Thoracic aorta (tissue), 2 donors: ENCODE data around the gene NEU2. TPM values are rescaled to one million over a fixed set of nuclear protein-coding genes. Genes with fewer than 3 reads are reported as not detected.

ENCODE experiments used
- ATAC-seq: fragments of 150-250 bp; one replicate; pipeline ENCODE4 v1.8.0; 2017; ENCODE audit warnings: low read depth; ENCODE audit not compliant: insufficient number of reproducible peaks, low FRiP score
- DNase-seq: peaks from one replicate; pipeline ENCODE4 v3.0.0-alpha.2; 2020; ENCODE audit warnings: low spot score
- H3K27ac ChIP-seq, 2 donors: fragments of 200-600 bp; sonication (generic); 1 replicate in 1 of 2; 2 replicates in 1 of 2; pipeline ENCODE4 v1.5.1; 2016; ENCODE audit warnings: mild to moderate bottlenecking in 2 of 2, moderate library complexity in 2 of 2
- H3K27me3 ChIP-seq: fragments of 200-600 bp; sonication (generic); replicated peaks from 2 replicates; pipeline ENCODE4 v1.6.0; 2016; ENCODE audit warnings: mild to moderate bottlenecking; ENCODE audit not compliant: insufficient read depth
- H3K36me3 ChIP-seq: fragments of 200-600 bp; sonication (generic); one replicate; pipeline ENCODE4 v1.5.1; 2016
- H3K4me1 ChIP-seq, 2 donors: fragments of 200-600 bp; sonication (generic); 1 replicate in 1 of 2; 2 replicates in 1 of 2; pipeline versions ENCODE4 v1.5.1 to v1.6.0; 2016; ENCODE audit warnings: low read depth in 2 of 2, mild to moderate bottlenecking in 1 of 2; ENCODE audit not compliant: control insufficient read depth in 1 of 2
- H3K4me3 ChIP-seq: fragments of 200-600 bp; sonication (generic); 2 replicates; pipeline ENCODE4 v1.5.1; 2016; ENCODE audit warnings: mild to moderate bottlenecking
- H3K9me3 ChIP-seq: fragments of 200-600 bp; sonication (generic); 2 replicates; pipeline ENCODE4 v1.5.1; 2016
- CTCF ChIP-seq: fragments of 200-600 bp; sonication (generic); IDR thresholded peaks from one replicate; pipeline ENCODE4 v1.5.1; 2019; ENCODE audit warnings: antibody characterized with exemption
- total RNA-seq, 2 donors: library from RNA; depleted of rRNA; stranded (reverse); fragments of >200 nt; gene quantifications; one replicate each; pipeline versions ENCODE4 v1.1.0 to v1.2.3, GENCODE V29; 2016

NEU2 gene
- total RNA-seq, 2 donors from 2014 or later = not detected

GRCh38 chr2:233040571-233040970 is 8.1 kb downstream of the NEU2 start:
- Histone ChIP-seq H3K36me3 (no peaks in the 10 kb centered on the region), H3K4me3 (no peak overlapping the region), H3K4me1 (no peaks in the 10 kb centered on the region), H3K9me3 (no peaks in the 10 kb centered on the region), H3K27ac (no peak overlapping the region), H3K27me3 (no peaks in the 10 kb centered on the region)
- TF ChIP-seq CTCF = no peak
- no peak for ATAC-seq
- no peak for DNase-seq

- no peak for DNase-seq
- Histone ChIP-seq H3K36me3 (no peaks in the 10 kb centered on the region), H3K4me3 (no peak overlapping the region), H3K4me1 (no peaks in the 10 kb centered on the region), H3K27me3 (no peaks in the 10 kb centered on the region), H3K9me3 (no peaks in the 10 kb centered on the region), H3K27ac (no peak overlapping the region)
- no peak for TF ChIP-seq CTCF
- no peak for ATAC-seq
These were observed 9.4 kb downstream of the NEU2 start for GRCh38 chr2:233041722-233042323.

GRCh38 chr2:233042549-233042948 is 10.1 kb downstream of the NEU2 start:
- Histone ChIP-seq H3K9me3 (no peaks in the 10 kb centered on the region), H3K27ac (no peak overlapping the region), H3K4me3 (no peak overlapping the region), H3K36me3 (no peaks in the 10 kb centered on the region), H3K27me3 (no peaks in the 10 kb centered on the region), H3K4me1 (no peaks in the 10 kb centered on the region)
- TF ChIP-seq CTCF = no peak
- ATAC-seq = no peak
- DNase-seq = no peak

GRCh38 chr2:233044974-233045605 is 12.6 kb downstream of the NEU2 start:
- Histone ChIP-seq H3K27ac (no peak overlapping the region), H3K9me3 (no peaks in the 10 kb centered on the region), H3K4me3 (no peak overlapping the region), H3K4me1 (no peaks in the 10 kb centered on the region), H3K27me3 (no peaks in the 10 kb centered on the region), H3K36me3 (no peaks in the 10 kb centered on the region)
- DNase-seq (no peak), ATAC-seq (no peak)
- no peak for TF ChIP-seq CTCF

- Histone ChIP-seq H3K4me3 (no peak overlapping the region), H3K27me3 (no peaks in the 10 kb centered on the region), H3K4me1 (no peaks in the 10 kb centered on the region), H3K27ac (no peak overlapping the region), H3K36me3 (no peaks in the 10 kb centered on the region), H3K9me3 (no peaks in the 10 kb centered on the region)
- no peak for ATAC-seq
- no peak for TF ChIP-seq CTCF
- DNase-seq = no peak
These were observed 14.7 kb downstream of the NEU2 start for GRCh38 chr2:233047206-233047605.
